SK-N-SH treated with all-trans-retinoic acid at 6 μM for 48 hours (cell line): Measurements from ENCODE around the gene INTS1.

Experiments used
- ATAC-seq: fragments of 200-7000 bp; cut with Tn5 transposase; 3 replicates; pipeline ENCODE4 v1.9.1; 2020; ENCODE audit warnings: mild to moderate bottlenecking, moderate library complexity
- ARNTL ChIP-seq: fragments of 450-650 bp; formaldehyde crosslinking; IDR thresholded peaks from 2 replicates; pipeline ENCODE4 v1.5.0; 2020; ENCODE audit warnings: low read depth, mild to moderate bottlenecking, moderate library complexity, borderline replicate concordance
- BACH2 ChIP-seq: fragments of 250-450 bp; sonication (Bioruptor Pico); IDR thresholded peaks from 2 replicates; pipeline ENCODE4 v1.9.0; 2021; ENCODE audit warnings: mild to moderate bottlenecking, borderline replicate concordance
- CSDC2 ChIP-seq: fragments of 250-450 bp; sonication (Bioruptor Pico); IDR thresholded peaks from 2 replicates; pipeline ENCODE4 v1.5.0; 2020; ENCODE audit warnings: mild to moderate bottlenecking, moderate library complexity
- ESRRG ChIP-seq: fragments of 250-450 bp; sonication (Bioruptor Pico); IDR thresholded peaks from 2 replicates; pipeline ENCODE4 v1.6.1; 2021; ENCODE audit warnings: mild to moderate bottlenecking
- GLIS3 ChIP-seq: fragments of 250-450 bp; sonication (Bioruptor Pico); IDR thresholded peaks from 2 replicates; pipeline ENCODE4 v1.5.0; 2020; ENCODE audit warnings: mild to moderate bottlenecking, moderate library complexity
- ISL1 ChIP-seq: fragments of 250-450 bp; sonication (Bioruptor Pico); IDR thresholded peaks from 2 replicates; pipeline ENCODE4 v2.1.2; 2022; ENCODE audit warnings: mild to moderate bottlenecking, moderate library complexity
- OSR1 ChIP-seq: fragments of 250-450 bp; sonication (Bioruptor Pico); IDR thresholded peaks from 2 replicates; pipeline ENCODE4 v1.8.0; 2022; ENCODE audit warnings: moderate library complexity, mild to moderate bottlenecking, inconsistent platforms
- PPARA ChIP-seq: fragments of 250-450 bp; sonication (Bioruptor Pico); IDR thresholded peaks from 2 replicates; pipeline ENCODE4 v1.5.0; 2020; ENCODE audit warnings: mild to moderate bottlenecking, borderline replicate concordance
- RARB ChIP-seq: fragments of 250-450 bp; sonication (Bioruptor Pico); IDR thresholded peaks from 2 replicates; pipeline ENCODE4 v1.8.0; 2021; ENCODE audit warnings: mild to moderate bottlenecking, moderate library complexity
- SNAI2 ChIP-seq: fragments of 250-450 bp; sonication (Bioruptor Pico); IDR thresholded peaks from 2 replicates; pipeline ENCODE4 v1.5.0; 2020; ENCODE audit warnings: mild to moderate bottlenecking, moderate library complexity
- TCF4 ChIP-seq: fragments of 250-450 bp; sonication (Bioruptor Pico); IDR thresholded peaks from 2 replicates; pipeline ENCODE4 v1.8.0; 2021; ENCODE audit warnings: mild to moderate bottlenecking, moderate library complexity, borderline replicate concordance
- TOX ChIP-seq: fragments of 250-450 bp; sonication (Bioruptor Pico); IDR thresholded peaks from 2 replicates; pipeline ENCODE4 v1.8.0; 2021; ENCODE audit warnings: mild to moderate bottlenecking, moderate library complexity, borderline replicate concordance
- ZFP3 ChIP-seq: fragments of 250-450 bp; sonication (Bioruptor Pico); IDR thresholded peaks from 2 replicates; pipeline ENCODE4 v1.5.0; 2020; ENCODE audit warnings: mild to moderate bottlenecking, moderate library complexity
- ZFP30 ChIP-seq: fragments of 450-650 bp; formaldehyde crosslinking; IDR thresholded peaks from 2 replicates; pipeline ENCODE4 v1.5.0; 2022; ENCODE audit warnings: mild to moderate bottlenecking, moderate library complexity
- ZNF565 ChIP-seq: fragments of 450-650 bp; formaldehyde crosslinking; conservative IDR thresholded peaks from 2 replicates; pipeline ENCODE4 v1.5.0; 2020; ENCODE audit warnings: low read depth, mild to moderate bottlenecking, moderate library complexity
- ZNF70 ChIP-seq: fragments of 450-650 bp; formaldehyde crosslinking; IDR thresholded peaks from 2 replicates; pipeline ENCODE4 v1.5.0; 2020; ENCODE audit warnings: mild to moderate bottlenecking, moderate library complexity
- ZNF8 ChIP-seq: fragments of 450-650 bp; formaldehyde crosslinking; IDR thresholded peaks from 2 replicates; pipeline ENCODE4 v1.5.0; 2020; ENCODE audit warnings: mild to moderate bottlenecking, moderate library complexity
- TF ChIP-seq, protein P1 (sequence below): fragments of 250-450 bp; sonication (Bioruptor Pico); IDR thresholded peaks from 2 replicates; pipeline ENCODE4 v1.8.0; 2021; ENCODE audit warnings: low read depth, mild to moderate bottlenecking, moderate library complexity, borderline replicate concordance
- TF ChIP-seq, protein P2 (sequence below): fragments of 250-450 bp; sonication (Bioruptor Pico); IDR thresholded peaks from 2 replicates; pipeline ENCODE4 v1.5.1; 2020; ENCODE audit warnings: low read depth, mild to moderate bottlenecking, moderate library complexity
- TF ChIP-seq, protein P3 (sequence below): fragments of 250-450 bp; sonication (Bioruptor Pico); IDR thresholded peaks from 2 replicates; pipeline ENCODE4 v1.5.0; 2020; ENCODE audit warnings: mild to moderate bottlenecking, moderate library complexity
- TF ChIP-seq, protein P4 (sequence below): fragments of 250-450 bp; sonication (Bioruptor Pico); IDR thresholded peaks from 2 replicates; pipeline ENCODE4 v1.8.0; 2020; ENCODE audit warnings: mild to moderate bottlenecking, moderate library complexity, borderline replicate concordance
- TF ChIP-seq, protein P5 (sequence below): fragments of 250-450 bp; sonication (Bioruptor Pico); IDR thresholded peaks from 2 replicates; pipeline ENCODE4 v1.5.1; 2021; ENCODE audit warnings: mild to moderate bottlenecking, moderate library complexity

The INTS1 gene

DNA sequence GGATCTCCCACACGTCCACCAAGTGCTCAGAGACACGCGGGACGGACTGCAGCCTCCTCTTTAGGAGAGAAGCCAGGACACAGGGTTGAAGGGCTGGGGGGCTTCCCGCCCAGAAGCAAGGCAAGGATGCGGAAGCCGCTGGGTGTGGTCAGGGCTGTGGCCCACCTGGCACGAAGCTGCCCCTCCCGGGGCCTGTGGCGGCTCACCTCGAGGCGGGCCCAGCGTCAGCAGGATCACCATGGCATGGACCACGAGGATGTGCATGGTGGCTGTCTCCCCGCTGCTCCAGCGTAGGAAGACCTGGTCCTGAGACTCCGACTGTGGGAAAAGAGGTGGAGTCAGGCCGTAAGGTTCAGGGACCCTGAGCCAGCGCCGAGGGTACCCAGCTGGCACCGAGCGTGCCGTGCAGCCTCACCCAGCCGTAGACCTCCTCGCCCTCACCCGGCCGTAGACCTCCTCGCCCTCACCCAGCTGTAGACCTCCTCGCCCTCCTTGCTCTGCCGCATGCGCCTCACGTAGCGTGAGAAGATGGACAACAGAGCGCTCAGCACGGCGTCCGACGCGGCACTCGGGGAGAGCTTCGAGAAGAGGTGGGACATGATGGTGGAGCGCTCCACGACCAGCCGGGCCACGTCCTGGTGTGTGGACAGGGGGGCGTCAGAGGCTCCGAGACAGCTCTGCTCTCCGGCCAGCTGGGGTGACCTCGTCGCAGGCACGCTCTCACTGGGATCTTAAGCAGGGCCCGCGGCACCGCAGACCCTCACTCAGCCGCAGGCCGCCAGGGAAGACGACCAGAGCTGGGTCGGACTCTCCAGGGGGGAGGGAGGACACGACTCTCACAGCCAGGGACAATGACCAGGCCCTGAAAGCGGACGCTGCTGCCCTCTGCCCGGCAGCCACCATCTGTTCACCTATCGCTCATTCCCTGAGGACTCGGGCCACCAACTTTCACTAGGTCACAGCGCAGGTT, 20.4 kb downstream of the INTS1 start:
- TF ChIP-seq ARNTL (CRISPR knock-in tag) (no peak), ZFP30 (CRISPR knock-in tag) (no peak), PPARA (no peak), ISL1 (CRISPR knock-in tag) (no peak), ZNF8 (no peak), SNAI2 (no peak), ZNF70 (CRISPR knock-in tag) (no peak), ZNF565 (CRISPR knock-in tag) (no peak), ESRRG (CRISPR knock-in tag) (no peak), GLIS3 (no peak), TCF4 (CRISPR knock-in tag) (no peak), ZFP3 (no peak), CSDC2 (CRISPR knock-in tag) (no peak), OSR1 (CRISPR knock-in tag) (no peak), RARB (CRISPR knock-in tag) (no peak)
- TF ChIP-seq, protein P1, sequence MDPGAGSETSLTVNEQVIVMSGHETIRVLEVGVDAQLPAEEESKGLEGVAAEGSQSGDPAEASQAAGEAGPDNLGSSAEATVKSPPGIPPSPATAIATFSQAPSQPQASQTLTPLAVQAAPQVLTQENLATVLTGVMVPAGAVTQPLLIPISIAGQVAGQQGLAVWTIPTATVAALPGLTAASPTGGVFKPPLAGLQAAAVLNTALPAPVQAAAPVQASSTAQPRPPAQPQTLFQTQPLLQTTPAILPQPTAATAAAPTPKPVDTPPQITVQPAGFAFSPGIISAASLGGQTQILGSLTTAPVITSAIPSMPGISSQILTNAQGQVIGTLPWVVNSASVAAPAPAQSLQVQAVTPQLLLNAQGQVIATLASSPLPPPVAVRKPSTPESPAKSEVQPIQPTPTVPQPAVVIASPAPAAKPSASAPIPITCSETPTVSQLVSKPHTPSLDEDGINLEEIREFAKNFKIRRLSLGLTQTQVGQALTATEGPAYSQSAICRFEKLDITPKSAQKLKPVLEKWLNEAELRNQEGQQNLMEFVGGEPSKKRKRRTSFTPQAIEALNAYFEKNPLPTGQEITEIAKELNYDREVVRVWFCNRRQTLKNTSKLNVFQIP (CRISPR knock-in tag), result no peak
- no peak for ATAC-seq

DNA sequence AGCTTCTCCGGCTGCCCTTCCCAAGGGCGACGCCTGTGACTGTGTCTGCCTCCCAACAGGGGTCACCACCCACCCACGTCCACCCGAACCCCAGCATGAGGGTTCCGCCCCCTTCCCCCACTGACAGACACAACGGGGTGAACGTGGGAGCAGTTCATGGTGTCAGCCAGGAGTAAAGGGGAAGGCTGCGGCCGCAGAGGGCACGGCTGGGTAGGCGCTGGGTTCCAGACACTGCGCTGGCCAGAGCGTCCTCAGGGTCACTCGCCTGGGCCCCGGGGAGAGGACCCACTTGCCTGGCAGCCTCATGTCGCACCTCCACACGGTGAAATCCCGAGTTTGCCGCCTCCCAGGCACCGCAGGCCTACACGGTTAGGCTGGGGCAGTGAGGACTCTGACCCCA, 21.1 kb downstream of the INTS1 start:
- no peak for ATAC-seq
- TF ChIP-seq, protein P2, sequence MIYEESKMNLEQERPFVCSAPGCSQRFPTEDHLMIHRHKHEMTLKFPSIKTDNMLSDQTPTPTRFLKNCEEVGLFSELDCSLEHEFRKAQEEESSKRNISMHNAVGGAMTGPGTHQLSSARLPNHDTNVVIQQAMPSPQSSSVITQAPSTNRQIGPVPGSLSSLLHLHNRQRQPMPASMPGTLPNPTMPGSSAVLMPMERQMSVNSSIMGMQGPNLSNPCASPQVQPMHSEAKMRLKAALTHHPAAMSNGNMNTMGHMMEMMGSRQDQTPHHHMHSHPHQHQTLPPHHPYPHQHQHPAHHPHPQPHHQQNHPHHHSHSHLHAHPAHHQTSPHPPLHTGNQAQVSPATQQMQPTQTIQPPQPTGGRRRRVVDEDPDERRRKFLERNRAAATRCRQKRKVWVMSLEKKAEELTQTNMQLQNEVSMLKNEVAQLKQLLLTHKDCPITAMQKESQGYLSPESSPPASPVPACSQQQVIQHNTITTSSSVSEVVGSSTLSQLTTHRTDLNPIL (CRISPR knock-in tag), result no peak
- TF ChIP-seq PPARA (no peak), CSDC2 (CRISPR knock-in tag) (no peak), TCF4 (CRISPR knock-in tag) (no peak), TOX (CRISPR knock-in tag) (no peak), BACH2 (CRISPR knock-in tag) (no peak), ARNTL (CRISPR knock-in tag) (no peak), SNAI2 (no peak), RARB (CRISPR knock-in tag) (no peak), ZFP3 (no peak), ISL1 (CRISPR knock-in tag) (no peak), ZFP30 (CRISPR knock-in tag) (no peak), OSR1 (CRISPR knock-in tag) (no peak), ZNF565 (CRISPR knock-in tag) (no peak), ESRRG (CRISPR knock-in tag) (no peak), ZNF70 (CRISPR knock-in tag) (no peak)
- TF ChIP-seq, protein P3, sequence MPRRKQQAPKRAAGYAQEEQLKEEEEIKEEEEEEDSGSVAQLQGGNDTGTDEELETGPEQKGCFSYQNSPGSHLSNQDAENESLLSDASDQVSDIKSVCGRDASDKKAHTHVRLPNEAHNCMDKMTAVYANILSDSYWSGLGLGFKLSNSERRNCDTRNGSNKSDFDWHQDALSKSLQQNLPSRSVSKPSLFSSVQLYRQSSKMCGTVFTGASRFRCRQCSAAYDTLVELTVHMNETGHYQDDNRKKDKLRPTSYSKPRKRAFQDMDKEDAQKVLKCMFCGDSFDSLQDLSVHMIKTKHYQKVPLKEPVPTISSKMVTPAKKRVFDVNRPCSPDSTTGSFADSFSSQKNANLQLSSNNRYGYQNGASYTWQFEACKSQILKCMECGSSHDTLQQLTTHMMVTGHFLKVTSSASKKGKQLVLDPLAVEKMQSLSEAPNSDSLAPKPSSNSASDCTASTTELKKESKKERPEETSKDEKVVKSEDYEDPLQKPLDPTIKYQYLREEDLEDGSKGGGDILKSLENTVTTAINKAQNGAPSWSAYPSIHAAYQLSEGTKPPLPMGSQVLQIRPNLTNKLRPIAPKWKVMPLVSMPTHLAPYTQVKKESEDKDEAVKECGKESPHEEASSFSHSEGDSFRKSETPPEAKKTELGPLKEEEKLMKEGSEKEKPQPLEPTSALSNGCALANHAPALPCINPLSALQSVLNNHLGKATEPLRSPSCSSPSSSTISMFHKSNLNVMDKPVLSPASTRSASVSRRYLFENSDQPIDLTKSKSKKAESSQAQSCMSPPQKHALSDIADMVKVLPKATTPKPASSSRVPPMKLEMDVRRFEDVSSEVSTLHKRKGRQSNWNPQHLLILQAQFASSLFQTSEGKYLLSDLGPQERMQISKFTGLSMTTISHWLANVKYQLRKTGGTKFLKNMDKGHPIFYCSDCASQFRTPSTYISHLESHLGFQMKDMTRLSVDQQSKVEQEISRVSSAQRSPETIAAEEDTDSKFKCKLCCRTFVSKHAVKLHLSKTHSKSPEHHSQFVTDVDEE (CRISPR knock-in tag), result no peak
- TF ChIP-seq, protein P4, sequence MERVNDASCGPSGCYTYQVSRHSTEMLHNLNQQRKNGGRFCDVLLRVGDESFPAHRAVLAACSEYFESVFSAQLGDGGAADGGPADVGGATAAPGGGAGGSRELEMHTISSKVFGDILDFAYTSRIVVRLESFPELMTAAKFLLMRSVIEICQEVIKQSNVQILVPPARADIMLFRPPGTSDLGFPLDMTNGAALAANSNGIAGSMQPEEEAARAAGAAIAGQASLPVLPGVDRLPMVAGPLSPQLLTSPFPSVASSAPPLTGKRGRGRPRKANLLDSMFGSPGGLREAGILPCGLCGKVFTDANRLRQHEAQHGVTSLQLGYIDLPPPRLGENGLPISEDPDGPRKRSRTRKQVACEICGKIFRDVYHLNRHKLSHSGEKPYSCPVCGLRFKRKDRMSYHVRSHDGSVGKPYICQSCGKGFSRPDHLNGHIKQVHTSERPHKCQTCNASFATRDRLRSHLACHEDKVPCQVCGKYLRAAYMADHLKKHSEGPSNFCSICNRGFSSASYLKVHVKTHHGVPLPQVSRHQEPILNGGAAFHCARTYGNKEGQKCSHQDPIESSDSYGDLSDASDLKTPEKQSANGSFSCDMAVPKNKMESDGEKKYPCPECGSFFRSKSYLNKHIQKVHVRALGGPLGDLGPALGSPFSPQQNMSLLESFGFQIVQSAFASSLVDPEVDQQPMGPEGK (CRISPR knock-in tag), result no peak
- TF ChIP-seq, protein P1 (CRISPR knock-in tag), result no peak
- TF ChIP-seq, protein P5, sequence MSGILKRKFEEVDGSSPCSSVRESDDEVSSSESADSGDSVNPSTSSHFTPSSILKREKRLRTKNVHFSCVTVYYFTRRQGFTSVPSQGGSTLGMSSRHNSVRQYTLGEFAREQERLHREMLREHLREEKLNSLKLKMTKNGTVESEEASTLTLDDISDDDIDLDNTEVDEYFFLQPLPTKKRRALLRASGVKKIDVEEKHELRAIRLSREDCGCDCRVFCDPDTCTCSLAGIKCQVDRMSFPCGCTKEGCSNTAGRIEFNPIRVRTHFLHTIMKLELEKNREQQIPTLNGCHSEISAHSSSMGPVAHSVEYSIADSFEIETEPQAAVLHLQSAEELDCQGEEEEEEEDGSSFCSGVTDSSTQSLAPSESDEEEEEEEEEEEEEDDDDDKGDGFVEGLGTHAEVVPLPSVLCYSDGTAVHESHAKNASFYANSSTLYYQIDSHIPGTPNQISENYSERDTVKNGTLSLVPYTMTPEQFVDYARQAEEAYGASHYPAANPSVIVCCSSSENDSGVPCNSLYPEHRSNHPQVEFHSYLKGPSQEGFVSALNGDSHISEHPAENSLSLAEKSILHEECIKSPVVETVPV (CRISPR knock-in tag), result no peak
